Gastroesophageal sphincter (tissue), 4 donors: ENCODE data around the gene POLK. TPM values are rescaled to one million over a fixed set of nuclear protein-coding genes. Genes with fewer than 3 reads are reported as not detected.

Experiments
- ATAC-seq: fragments of 150-250 bp; one replicate; pipeline ENCODE4 v1.9.1; 2016; ENCODE audit warnings: mild to moderate bottlenecking, moderate library complexity
- H3K27ac ChIP-seq, 4 donors: fragments of 200-600 bp; sonication (generic) in 3 of 4; 1 replicate in 3 of 4; 2 replicates in 1 of 4; pipeline ENCODE4 v1.5.1; 2016 to 2019
- H3K27me3 ChIP-seq: fragments of 200-600 bp; sonication (generic); one replicate; pipeline ENCODE4 v1.5.1; 2019
- H3K36me3 ChIP-seq, 2 donors: fragments of 200-600 bp; sonication (generic); one replicate each; pipeline ENCODE4 v1.5.1; 2019; ENCODE audit warnings: control low read depth in 1 of 2
- H3K4me1 ChIP-seq, 3 donors: fragments of 200-600 bp; sonication (generic); 1 replicate in 2 of 3; 2 replicates in 1 of 3; pipeline ENCODE4 v1.5.1; 2016 to 2019; ENCODE audit warnings: control low read depth in 2 of 3
- H3K4me3 ChIP-seq, 2 donors: fragments of 200-600 bp; sonication (generic); one replicate each; pipeline ENCODE4 v1.5.1; 2019; ENCODE audit warnings: mild to moderate bottlenecking in 1 of 2, moderate library complexity in 1 of 2
- H3K9me3 ChIP-seq, 3 donors: fragments of 200-600 bp; sonication (generic); one replicate each; pipeline ENCODE4 v1.5.1; 2017 to 2019; ENCODE audit warnings: control low read depth in 2 of 3
- CTCF ChIP-seq, 4 experiments: fragments of 200-600 bp in 2 of 4; fragments of 450-650 bp in 2 of 4; sonication (generic) in 1 of 4; IDR thresholded peaks; one replicate each; pipeline ENCODE4 v1.5.1; 2017 to 2019; ENCODE audit warnings: antibody characterized with exemption in 4 of 4, mild to moderate bottlenecking in 2 of 4, moderate library complexity in 2 of 4
- EP300 ChIP-seq: sonication (generic); formaldehyde crosslinking; IDR thresholded peaks from one replicate; pipeline ENCODE4 v1.6.1; 2017; ENCODE audit warnings: antibody characterized with exemption, mild to moderate bottlenecking
- POLR2A ChIP-seq, 2 donors: fragments of 450-650 bp; IDR thresholded peaks; one replicate each; pipeline ENCODE4 v1.6.1; 2017; ENCODE audit warnings: antibody characterized with exemption in 2 of 2, mild to moderate bottlenecking in 2 of 2, moderate library complexity in 1 of 2
- POLR2AphosphoS5 ChIP-seq: sonication (generic); formaldehyde crosslinking; IDR thresholded peaks from one replicate; pipeline ENCODE4 v1.6.1; 2017; ENCODE audit warnings: antibody characterized with exemption
- WGBS, 2 donors: methylation state at CpG; one replicate each; pipeline ENCODE4 v1.1.5; 2018; ENCODE audit warnings: low coverage in 1 of 2; 5-methylcytosine and 5-hydroxymethylcytosine counted together
- total RNA-seq, 4 donors: library from RNA; depleted of rRNA; stranded (reverse); fragments of >200 nt; gene quantifications; one replicate each; pipeline ENCODE4 v1.1.0, GENCODE V29; 2016

Gene POLK
- total RNA-seq, 4 donors from 2014 or later: 34.7 to 64.4 (median 41.8) TPM

- no peak for ATAC-seq
Measured at GRCh38 chr5:75612226-75612569, 100.5 kb downstream of the POLK start.

GRCh38 chr5:75612901-75613300 is 101.2 kb downstream of the POLK start:
- Histone ChIP-seq H3K27ac (no peak overlapping the region), H3K4me3 (no peak overlapping the region), H3K9me3 (no peaks in the 10 kb centered on the region), H3K27me3 (peaks cover 9% of the 10 kb centered on the region), H3K4me1 (peaks cover 0 to 18% (median 6%) of the 10 kb centered on the region in 3 donors), H3K36me3 (no peaks in the 10 kb centered on the region)
- no peak for ATAC-seq
- WGBS, 2 donors: 100% methylated on average over 3 of the region's 3 CpGs; no CpG with 5 or more reads in 1 of the 2 donors
- TF ChIP-seq POLR2AphosphoS5: no peak

More at GRCh38 chr5:75612226-75612569, 100.5 kb downstream of the POLK start:
- Histone ChIP-seq H3K27me3 (peaks cover 9% of the 10 kb centered on the region), H3K4me3 (peak overlapping the region in 1 of 2 donors; percentile 57), H3K27ac (no peak overlapping the region), H3K36me3 (no peaks in the 10 kb centered on the region), H3K9me3 (no peaks in the 10 kb centered on the region), H3K4me1 (peaks cover 0 to 18% (median 6%) of the 10 kb centered on the region in 3 donors)
- TF ChIP-seq POLR2A (IDR thresholded peaks at IDR 0.05) (no peak), POLR2AphosphoS5 (no peak), EP300 (no peak), CTCF (IDR thresholded peaks at IDR 0.05) (no peak)
- 13 to 14% methylated on average over 6 to 11 of the region's 12 CpGs for WGBS, 2 donors

- Histone ChIP-seq H3K27me3 (peaks cover 9% of the 10 kb centered on the region), H3K4me1 (peaks cover 0 to 18% (median 6%) of the 10 kb centered on the region in 3 donors), H3K27ac (no peak overlapping the region), H3K9me3 (no peaks in the 10 kb centered on the region), H3K4me3 (no peak overlapping the region), H3K36me3 (no peaks in the 10 kb centered on the region)
- 100% methylated on average over 1 of the region's 1 CpG; no CpG with 5 or more reads in 1 of the 2 donors for WGBS, 2 donors
- TF ChIP-seq POLR2AphosphoS5: no peak
- no peak for TF ChIP-seq CTCF (IDR thresholded peaks at IDR 0.05)
- TF ChIP-seq EP300: no peak
- no peak for TF ChIP-seq POLR2A (IDR thresholded peaks at IDR 0.05)
- no peak for ATAC-seq
Measured at GRCh38 chr5:75614176-75614575, 102.5 kb downstream of the POLK start.

- TF ChIP-seq EP300 (no peak), CTCF (IDR thresholded peaks at IDR 0.05) (no peak), POLR2AphosphoS5 (no peak), POLR2A (IDR thresholded peaks at IDR 0.05) (no peak)
- WGBS, 2 donors: 56 to 77% methylated on average over 3 to 4 of the region's 4 CpGs
- Histone ChIP-seq H3K27me3 (peaks cover 4% of the 10 kb centered on the region), H3K27ac (no peak overlapping the region), H3K4me1 (peaks cover 0 to 9% (median 3%) of the 10 kb centered on the region in 3 donors), H3K9me3 (no peaks in the 10 kb centered on the region), H3K36me3 (no peaks in the 10 kb centered on the region), H3K4me3 (no peak overlapping the region)
- ATAC-seq: no peak
Measured at GRCh38 chr5:75616371-75616881, 104.7 kb downstream of the POLK start.

GRCh38 chr5:75616971-75617621 is 105.4 kb downstream of the POLK start:
- H3K4me3 ChIP-seq: no peak overlapping the region
- no peak for ATAC-seq
- 57 to 65% methylated on average over 7 of the region's 7 CpGs for WGBS, 2 donors

More at GRCh38 chr5:75616971-75617621, 105.4 kb downstream of the POLK start:
- Histone ChIP-seq H3K4me1 (peaks cover 0 to 3% (median 0%) of the 10 kb centered on the region in 3 donors), H3K9me3 (no peaks in the 10 kb centered on the region), H3K27ac (no peak overlapping the region), H3K36me3 (no peaks in the 10 kb centered on the region), H3K27me3 (no peaks in the 10 kb centered on the region)
- no peak for TF ChIP-seq POLR2AphosphoS5
- no peak for TF ChIP-seq EP300
- TF ChIP-seq CTCF (IDR thresholded peaks at IDR 0.05): no peak
- no peak for TF ChIP-seq POLR2A (IDR thresholded peaks at IDR 0.05)
